OCI-LY1 (cell line): ENCODE data around the gene IGFBP5.

Source experiments
- EZH2 ChIP-seq: fragments of 200-600 bp; sonication (generic), shearing (Covaris generic); IDR thresholded peaks from 2 replicates; pipeline ENCODE4 v1.8.0; 2017; ENCODE audit warnings: borderline replicate concordance, mixed run types, mild to moderate bottlenecking, antibody characterized with exemption, low read length, moderate library complexity, mixed read lengths
- TF ChIP-seq, protein P1 (sequence below): fragments of 200-600 bp; sonication (generic), shearing (Covaris generic); IDR thresholded peaks from 2 replicates; pipeline ENCODE4 v1.5.1; 2017; ENCODE audit warnings: mild to moderate bottlenecking, antibody characterized with exemption, low read length, moderate library complexity, mixed read lengths

DNA sequence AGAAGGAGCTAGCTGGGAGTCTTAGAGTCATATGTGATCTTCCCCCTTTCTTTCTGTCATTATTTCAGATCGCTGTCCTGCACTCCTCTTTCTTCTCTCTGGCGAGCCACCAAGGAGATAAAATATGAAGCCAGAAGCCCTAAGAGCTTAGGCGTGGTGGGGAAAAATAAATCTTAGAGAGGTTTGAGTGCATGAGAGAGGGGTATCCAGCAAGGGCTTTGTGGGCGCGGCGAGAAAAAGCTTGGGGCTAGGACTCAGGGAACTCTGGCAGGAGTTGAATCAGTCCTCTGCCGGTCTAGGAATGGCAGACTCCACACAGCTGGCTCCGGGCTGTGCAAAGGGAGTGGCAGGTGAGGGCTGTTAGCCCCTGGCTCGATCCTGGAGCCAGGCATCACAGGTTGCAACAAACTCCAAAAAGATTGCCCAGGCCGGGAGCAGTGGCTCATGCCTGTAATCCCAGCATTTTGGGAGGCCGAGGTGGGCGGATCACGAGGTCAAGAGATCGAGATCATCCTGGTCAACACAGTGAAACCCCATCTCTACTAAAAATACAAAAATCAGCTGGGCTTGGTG, 20.1 kb upstream of the IGFBP5 start:
- TF ChIP-seq, protein P1, sequence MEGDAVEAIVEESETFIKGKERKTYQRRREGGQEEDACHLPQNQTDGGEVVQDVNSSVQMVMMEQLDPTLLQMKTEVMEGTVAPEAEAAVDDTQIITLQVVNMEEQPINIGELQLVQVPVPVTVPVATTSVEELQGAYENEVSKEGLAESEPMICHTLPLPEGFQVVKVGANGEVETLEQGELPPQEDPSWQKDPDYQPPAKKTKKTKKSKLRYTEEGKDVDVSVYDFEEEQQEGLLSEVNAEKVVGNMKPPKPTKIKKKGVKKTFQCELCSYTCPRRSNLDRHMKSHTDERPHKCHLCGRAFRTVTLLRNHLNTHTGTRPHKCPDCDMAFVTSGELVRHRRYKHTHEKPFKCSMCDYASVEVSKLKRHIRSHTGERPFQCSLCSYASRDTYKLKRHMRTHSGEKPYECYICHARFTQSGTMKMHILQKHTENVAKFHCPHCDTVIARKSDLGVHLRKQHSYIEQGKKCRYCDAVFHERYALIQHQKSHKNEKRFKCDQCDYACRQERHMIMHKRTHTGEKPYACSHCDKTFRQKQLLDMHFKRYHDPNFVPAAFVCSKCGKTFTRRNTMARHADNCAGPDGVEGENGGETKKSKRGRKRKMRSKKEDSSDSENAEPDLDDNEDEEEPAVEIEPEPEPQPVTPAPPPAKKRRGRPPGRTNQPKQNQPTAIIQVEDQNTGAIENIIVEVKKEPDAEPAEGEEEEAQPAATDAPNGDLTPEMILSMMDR: no peak
- TF ChIP-seq EZH2: no peak
